Prostate gland (tissue), 2 donors: ENCODE measurements around the gene EPN3. TPM values are rescaled to one million over a fixed set of nuclear protein-coding genes. Genes with fewer than 3 reads are reported as not detected.

Experiments
- DNase-seq: peaks from one replicate; pipeline ENCODE4 v3.0.0-alpha.2; 2019; ENCODE audit warnings: low spot score
- H3K27ac ChIP-seq, 2 donors: fragments of 200-600 bp; sonication (generic); 2 replicates each; pipeline ENCODE4 v1.5.1; 2017 to 2019
- H3K27me3 ChIP-seq: fragments of 200-600 bp; sonication (generic); replicated peaks from 2 replicates; pipeline ENCODE4 v1.5.1; 2019; ENCODE audit not compliant: insufficient read depth
- H3K36me3 ChIP-seq, 2 donors: fragments of 200-600 bp; sonication (generic); 1 replicate in 1 of 2; 2 replicates in 1 of 2; pipeline versions ENCODE4 v1.5.1 to v1.8.1; 2017 to 2019
- H3K4me1 ChIP-seq: fragments of 200-600 bp; sonication (generic); replicated peaks from 2 replicates; pipeline ENCODE4 v1.5.1; 2019
- H3K4me3 ChIP-seq, 2 donors: fragments of 200-600 bp; sonication (generic); 2 replicates each; pipeline ENCODE4 v1.5.1; 2017 to 2019
- H3K9me3 ChIP-seq: fragments of 200-600 bp; sonication (generic); 2 replicates; pipeline ENCODE4 v1.5.1; 2017
- CTCF ChIP-seq, 4 experiments: fragments of 200-600 bp in 2 of 4; fragments of 450-650 bp in 2 of 4; sonication (generic) in 2 of 4; IDR thresholded peaks; 1 replicate in 3 of 4; 2 replicates in 1 of 4; pipeline ENCODE4 v1.5.1; 2016 to 2019; ENCODE audit warnings: antibody characterized with exemption in 4 of 4, mild to moderate bottlenecking in 2 of 4, moderate library complexity in 2 of 4
- POLR2A ChIP-seq: fragments of 450-650 bp; IDR thresholded peaks from one replicate; pipeline ENCODE4 v1.6.1; 2016; ENCODE audit warnings: antibody characterized with exemption, mild to moderate bottlenecking
- POLR2AphosphoS5 ChIP-seq: sonication (generic); formaldehyde crosslinking; IDR thresholded peaks from one replicate; pipeline ENCODE4 v1.6.1; 2017; ENCODE audit warnings: antibody characterized with exemption
- WGBS: methylation state at CpG from one replicate; pipeline ENCODE4 v1.1.5; 2018; 5-methylcytosine and 5-hydroxymethylcytosine counted together
- intact Hi-C: fragments of 100-400 bp; cut with DNase I; formaldehyde crosslinking; loops from one replicate; pipeline ENCODE4 v1.14.2; 2022
- total RNA-seq, 2 donors: library from RNA; depleted of rRNA; stranded (reverse); fragments of >200 nt; gene quantifications; one replicate each; pipeline ENCODE4 v1.1.0, GENCODE V29; 2016

The EPN3 gene
- total RNA-seq, 2 donors from 2014 or later, result 60.8 to 108 TPM

DNA sequence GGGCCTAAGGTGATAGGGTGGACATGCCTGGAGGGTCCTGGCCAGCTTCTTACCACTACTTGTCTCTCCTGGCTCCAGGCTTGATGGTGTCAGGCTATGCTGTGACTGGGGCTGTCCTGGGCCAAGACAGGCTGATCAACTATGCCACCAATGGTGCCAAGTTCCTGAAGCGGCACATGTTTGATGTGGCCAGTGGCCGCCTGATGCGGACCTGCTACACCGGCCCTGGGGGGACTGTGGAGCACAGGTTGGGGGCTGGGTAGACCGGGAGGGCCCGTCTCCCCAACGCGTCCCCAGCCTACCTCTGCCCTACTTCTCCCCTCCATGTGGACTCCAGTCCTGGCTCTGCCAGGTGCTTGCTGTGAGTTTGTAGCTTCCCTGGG lies 18.9 kb downstream of the EPN3 start:
- WGBS, result 90% methylated on average over 8 of the region's 8 CpGs
- no peak overlapping the region for H3K27ac ChIP-seq

GRCh38 chr17:50551884-50552283 lies 19.3 kb downstream of the EPN3 start:
- H3K27me3 ChIP-seq, result no peaks in the 10 kb centered on the region
- peaks cover 0 to 4% of the 10 kb centered on the region in 2 donors for H3K36me3 ChIP-seq
- H3K4me3 ChIP-seq, result no peak overlapping the region
- no peak for DNase-seq
- intact Hi-C loops, result loop anchor here (2.0 to 5.0 kb wide), 2 partner anchors 75 to 143 kb away; no protein-coding TSS in a partner anchor
- 93% methylated on average over 12 of the region's 12 CpGs for WGBS
- peaks cover 4% of the 10 kb centered on the region for H3K4me1 ChIP-seq
- no peak overlapping the region for H3K27ac ChIP-seq
- no peak for TF ChIP-seq CTCF (IDR thresholded peaks at IDR 0.05)
- no peak for TF ChIP-seq POLR2AphosphoS5
- no peak for TF ChIP-seq POLR2A
- no peaks in the 10 kb centered on the region for H3K9me3 ChIP-seq

More for the DNA sequence above, 18.9 kb downstream of the EPN3 start:
- Histone ChIP-seq H3K4me3 (no peak overlapping the region), H3K36me3 (peaks cover 0 to 4% of the 10 kb centered on the region in 2 donors), H3K4me1 (peaks cover 4% of the 10 kb centered on the region), H3K9me3 (no peaks in the 10 kb centered on the region), H3K27me3 (no peaks in the 10 kb centered on the region)
- DNase-seq, result no peak
- no peak for TF ChIP-seq POLR2AphosphoS5
- TF ChIP-seq CTCF (IDR thresholded peaks at IDR 0.05), result no peak
- no peak for TF ChIP-seq POLR2A
- intact Hi-C loops, result loop anchor here (2.0 to 5.0 kb wide), 2 partner anchors 76 to 143 kb away; no protein-coding TSS in a partner anchor

GRCh38 chr17:50554201-50554600 lies 21.7 kb downstream of the EPN3 start:
- peaks cover 2% of the 10 kb centered on the region for H3K27me3 ChIP-seq
- H3K27ac ChIP-seq, result no peak overlapping the region
- TF ChIP-seq CTCF (IDR thresholded peaks at IDR 0.05), result no peak
- TF ChIP-seq POLR2A, result no peak
- TF ChIP-seq POLR2AphosphoS5, result no peak
- DNase-seq, result no peak
- H3K4me1 ChIP-seq, result peaks cover 4% of the 10 kb centered on the region
- intact Hi-C loops, result loop anchor here (5.0 kb wide), 1 partner anchor 73 kb away; no protein-coding TSS in a partner anchor
- no peaks in the 10 kb centered on the region for H3K9me3 ChIP-seq
- H3K36me3 ChIP-seq, result peaks cover 0 to 4% of the 10 kb centered on the region in 2 donors
- H3K4me3 ChIP-seq, result no peak overlapping the region
- 93% methylated on average over 17 of the region's 17 CpGs for WGBS

DNA sequence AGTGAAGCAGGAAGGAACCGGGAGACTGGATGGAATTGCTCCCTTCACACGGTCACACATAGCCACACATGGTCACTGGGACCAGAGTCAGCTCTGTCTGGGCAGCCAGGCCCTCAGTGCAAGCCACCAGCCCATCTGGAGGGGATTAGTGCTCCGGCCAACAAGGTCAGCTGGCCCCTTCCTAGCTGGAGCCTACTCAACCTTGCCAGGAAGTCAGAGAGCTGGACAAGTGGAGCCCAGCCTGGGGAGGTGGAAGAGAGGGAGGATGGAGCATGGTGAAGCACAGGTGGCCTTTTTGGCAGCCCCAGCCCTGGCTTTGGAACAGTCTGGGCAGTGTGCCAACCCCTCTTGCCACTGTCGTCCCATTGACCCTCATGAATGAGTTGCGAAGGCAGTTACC lies 24.3 kb downstream of the EPN3 start:
- Histone ChIP-seq H3K27me3 (peaks cover 10% of the 10 kb centered on the region), H3K9me3 (no peaks in the 10 kb centered on the region), H3K27ac (no peak overlapping the region), H3K4me1 (peaks cover 19% of the 10 kb centered on the region), H3K4me3 (no peak overlapping the region), H3K36me3 (peaks cover 0 to 4% of the 10 kb centered on the region in 2 donors)
- intact Hi-C loops, result no loop called here
- TF ChIP-seq POLR2AphosphoS5 (no peak), CTCF (IDR thresholded peaks at IDR 0.05) (no peak), POLR2A (no peak)
- no peak for DNase-seq
- 52% methylated on average over 5 of the region's 5 CpGs for WGBS

GRCh38 chr17:50557630-50558029 lies 25.1 kb downstream of the EPN3 start:
- WGBS, result 90% methylated on average over 4 of the region's 4 CpGs
- DNase-seq, result no peak
- peaks cover 19% of the 10 kb centered on the region for H3K4me1 ChIP-seq
- intact Hi-C loops, result no loop called here
- TF ChIP-seq POLR2A (no peak), CTCF (IDR thresholded peaks at IDR 0.05) (no peak), POLR2AphosphoS5 (no peak)
- peaks cover 0 to 4% of the 10 kb centered on the region in 2 donors for H3K36me3 ChIP-seq
- peaks cover 10% of the 10 kb centered on the region for H3K27me3 ChIP-seq
- H3K4me3 ChIP-seq, result no peak overlapping the region
- H3K27ac ChIP-seq, result no peak overlapping the region
- H3K9me3 ChIP-seq, result no peaks in the 10 kb centered on the region
